Activated CD8-positive, alpha-beta memory T cell treated with anti-CD3 and anti-CD28 coated beads for 4 hours (primary cell): ENCODE results near the gene CRYBG1.

ENCODE experiments used
- DNase-seq, 2 donors: peaks; one replicate each; pipeline ENCODE4 v3.0.0-alpha.2; 2020; ENCODE audit warnings: low read depth in 2 of 2

Gene CRYBG1

DNA sequence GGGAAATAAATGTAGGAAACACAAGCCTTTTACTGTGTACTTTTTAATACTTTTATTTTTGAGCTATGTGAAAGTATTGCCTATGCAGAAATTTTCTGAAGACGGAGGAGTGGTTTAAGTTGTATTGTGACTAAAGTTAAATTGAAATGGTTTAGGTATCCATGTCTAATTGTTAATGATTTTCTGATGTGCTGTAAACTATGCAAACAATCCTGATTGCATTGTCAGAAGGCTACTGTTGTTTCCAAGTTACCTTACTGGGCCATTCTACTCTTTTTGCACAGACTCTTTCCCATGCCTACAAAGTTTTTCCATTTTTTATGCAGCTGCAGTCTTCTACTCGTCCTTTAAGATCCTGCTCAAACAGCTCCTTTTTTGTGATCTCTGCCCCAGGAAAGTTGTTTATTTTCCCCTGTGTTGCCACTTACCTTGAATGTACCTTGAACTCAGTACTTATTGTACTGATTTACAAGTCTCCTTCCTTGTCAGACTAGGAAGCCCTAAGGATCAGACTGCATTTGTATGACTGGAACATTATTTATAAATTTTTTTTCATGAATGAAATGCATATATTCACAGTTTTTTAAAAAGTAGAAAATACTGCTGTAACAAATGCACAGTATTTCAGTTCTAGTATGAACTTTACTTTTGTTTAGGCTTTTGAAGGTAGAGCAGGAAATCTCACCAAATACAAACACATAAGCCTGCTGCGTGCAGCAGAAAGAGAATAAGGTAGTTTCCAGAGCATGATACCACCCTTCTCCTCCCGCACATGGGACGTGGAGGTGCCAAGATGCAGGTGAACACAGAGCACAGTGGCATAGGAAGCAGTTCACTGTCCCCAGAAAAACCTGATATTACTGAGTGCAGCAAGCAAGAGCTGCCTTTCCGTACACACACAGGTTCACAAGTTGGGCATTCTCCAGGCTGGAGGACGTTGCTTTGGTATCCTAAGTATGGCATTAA lies 97.8 kb downstream of the CRYBG1 start:
- no peak for DNase-seq

GRCh38 chr6:106460481-106460880 lies 100.0 kb downstream of the CRYBG1 start:
- DNase-seq, result no peak

GRCh38 chr6:106461084-106461483 lies 100.6 kb downstream of the CRYBG1 start:
- DNase-seq, result no peak

DNA sequence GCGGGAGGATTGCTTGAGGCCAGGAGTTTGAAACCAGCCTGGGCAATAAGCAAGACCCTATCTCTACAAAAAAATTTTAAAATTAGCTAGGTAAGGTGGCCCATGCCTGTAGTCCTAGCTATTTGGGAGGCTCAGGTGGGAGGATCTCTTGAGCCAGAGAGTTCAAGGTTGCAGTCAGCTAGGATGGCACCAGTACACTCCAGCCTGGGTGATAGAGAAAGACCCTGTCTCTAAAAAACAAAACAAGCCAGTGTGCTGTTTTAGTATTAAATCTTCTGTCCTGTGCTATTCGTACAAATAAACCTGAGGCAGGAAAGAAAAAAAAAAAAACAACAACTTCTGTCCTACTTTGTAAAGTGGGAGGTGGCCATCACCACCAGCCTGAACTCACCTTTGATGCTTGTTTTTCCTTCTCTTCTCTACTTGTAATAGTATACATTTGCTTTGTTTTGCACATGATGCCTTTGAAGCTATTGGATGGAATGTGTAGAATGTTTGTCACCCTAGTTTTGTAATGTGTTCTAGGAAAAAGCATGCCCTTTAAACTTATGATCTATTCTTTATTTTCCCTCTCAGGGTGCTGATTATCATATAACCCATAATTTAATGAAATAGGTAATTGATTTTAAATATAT lies 102.5 kb downstream of the CRYBG1 start:
- DNase-seq, result no peak

- DNase-seq, result no peak
Measured at GRCh38 chr6:106466211-106466610, 105.7 kb downstream of the CRYBG1 start.

- DNase-seq, result no peak
Measured at GRCh38 chr6:106468935-106469334, 108.4 kb downstream of the CRYBG1 start.

- DNase-seq, result no peak
Measured at GRCh38 chr6:106469882-106470281, 109.4 kb downstream of the CRYBG1 start.

DNA sequence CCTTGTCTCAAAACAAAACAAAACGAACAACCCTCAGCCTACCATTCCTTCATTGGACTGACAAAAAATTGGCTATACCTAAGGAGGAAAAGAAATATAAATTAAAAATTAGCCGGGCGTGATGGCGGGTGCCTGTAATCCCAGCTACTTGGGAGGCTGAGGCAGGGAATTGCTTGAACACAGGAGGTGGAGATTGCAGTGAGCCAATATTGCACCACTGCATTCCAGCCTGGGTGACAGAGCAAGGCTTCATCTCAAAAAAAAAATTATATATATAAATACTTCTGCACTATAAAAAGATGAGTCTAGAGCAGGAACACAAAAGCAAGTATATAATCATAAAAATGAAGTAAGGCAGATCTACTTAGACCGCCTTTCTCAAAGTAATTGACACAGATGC lies 109.8 kb downstream of the CRYBG1 start:
- DNase-seq, result no peak

GRCh38 chr6:106470811-106471210 lies 110.3 kb downstream of the CRYBG1 start:
- DNase-seq, result no peak

GRCh38 chr6:106473812-106474211 lies 113.3 kb downstream of the CRYBG1 start:
- no peak for DNase-seq

GRCh38 chr6:106474466-106474865 lies 113.9 kb downstream of the CRYBG1 start:
- no peak for DNase-seq

DNA sequence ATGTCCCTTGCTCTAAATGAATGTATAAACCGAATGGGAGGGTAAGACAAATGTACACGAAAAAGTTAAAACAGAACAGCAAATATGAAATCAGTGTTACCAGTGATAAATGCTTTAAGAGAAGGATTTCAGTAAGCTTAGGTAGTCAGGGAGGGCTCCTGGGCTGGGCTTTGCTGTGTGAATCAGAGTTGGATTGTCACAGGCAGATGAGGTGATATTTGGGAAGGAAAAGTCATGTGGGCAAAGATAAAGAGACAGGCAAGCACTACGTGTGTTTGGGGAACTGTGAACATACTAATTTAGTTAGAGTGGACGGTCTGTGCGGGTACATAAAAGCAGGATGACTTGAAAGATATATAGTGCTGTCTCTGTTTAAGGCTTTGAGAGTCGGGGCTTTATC lies 114.8 kb downstream of the CRYBG1 start:
- no peak for DNase-seq

- no peak for DNase-seq
Measured at GRCh38 chr6:106476331-106477105, 116.0 kb downstream of the CRYBG1 start.

GRCh38 chr6:106477146-106477545 lies 116.6 kb downstream of the CRYBG1 start:
- no peak for DNase-seq

DNA sequence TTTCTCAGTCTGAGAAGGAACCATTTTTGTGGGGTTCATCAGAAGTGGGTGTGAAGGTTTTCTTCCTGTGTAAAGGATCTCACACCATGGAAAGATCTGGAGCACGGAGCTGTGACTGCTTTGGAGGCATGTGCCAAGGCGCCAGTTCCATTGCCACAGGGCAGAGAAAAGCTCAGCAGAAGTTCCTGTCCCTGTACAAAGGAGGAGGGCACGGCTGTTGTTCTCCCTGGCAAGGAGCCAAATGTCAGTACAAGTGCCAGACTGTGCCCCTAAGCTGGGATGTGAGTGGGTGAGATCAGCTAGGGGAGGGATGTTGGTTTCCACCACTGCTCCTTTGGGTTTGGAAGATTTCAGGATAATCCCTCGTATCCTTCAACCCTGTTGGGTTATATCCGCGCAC lies 117.3 kb downstream of the CRYBG1 start:
- no peak for DNase-seq

GRCh38 chr6:106486236-106486635 lies 125.7 kb downstream of the CRYBG1 start:
- DNase-seq, result no peak

DNA sequence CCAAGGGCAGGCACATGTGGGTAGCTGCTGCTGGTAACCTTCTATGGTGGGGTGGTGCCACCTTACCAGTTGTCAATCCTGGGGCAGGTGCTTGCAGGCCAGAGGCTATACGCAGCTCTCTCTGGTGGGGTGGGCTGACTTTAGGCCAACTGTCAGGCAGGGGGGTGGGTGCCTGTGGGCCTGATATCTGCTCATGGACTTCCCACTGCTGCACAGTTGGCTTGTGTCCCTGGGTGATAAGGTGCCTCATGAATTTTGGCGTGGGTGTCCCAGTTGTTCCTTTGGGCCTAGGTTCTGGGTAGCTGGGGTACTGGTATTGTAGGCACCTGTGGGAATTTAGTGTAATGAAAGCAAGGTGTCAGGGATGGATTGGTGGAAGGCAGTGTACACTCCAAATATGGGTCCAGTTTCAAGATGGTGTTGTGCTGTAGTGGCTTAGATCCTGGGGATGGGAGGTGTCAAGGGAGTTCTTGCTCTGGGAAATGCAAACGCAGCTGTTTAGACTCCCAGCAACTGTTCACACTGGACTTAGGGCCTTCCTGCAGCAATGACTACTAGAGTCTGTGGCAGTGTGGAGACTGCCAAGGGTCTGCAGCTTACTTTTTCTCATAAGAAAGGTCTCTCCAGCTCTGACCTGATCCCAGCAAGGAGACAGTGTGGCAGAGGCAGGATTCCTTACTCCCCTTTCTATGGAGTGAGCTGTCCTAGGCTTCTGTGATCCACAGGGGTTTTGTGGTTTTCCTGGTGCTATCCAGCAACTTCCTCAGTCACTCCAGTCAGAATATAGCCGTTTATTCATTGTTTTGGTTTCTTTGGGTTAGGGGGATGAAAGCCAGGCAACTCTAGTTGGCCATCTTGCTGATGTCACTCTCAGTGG lies 128.2 kb downstream of the CRYBG1 start:
- no peak for DNase-seq

- no peak for DNase-seq
Measured at GRCh38 chr6:106490030-106490429, 129.5 kb downstream of the CRYBG1 start.

GRCh38 chr6:106490436-106490835 lies 129.9 kb downstream of the CRYBG1 start:
- DNase-seq, result no peak

DNA sequence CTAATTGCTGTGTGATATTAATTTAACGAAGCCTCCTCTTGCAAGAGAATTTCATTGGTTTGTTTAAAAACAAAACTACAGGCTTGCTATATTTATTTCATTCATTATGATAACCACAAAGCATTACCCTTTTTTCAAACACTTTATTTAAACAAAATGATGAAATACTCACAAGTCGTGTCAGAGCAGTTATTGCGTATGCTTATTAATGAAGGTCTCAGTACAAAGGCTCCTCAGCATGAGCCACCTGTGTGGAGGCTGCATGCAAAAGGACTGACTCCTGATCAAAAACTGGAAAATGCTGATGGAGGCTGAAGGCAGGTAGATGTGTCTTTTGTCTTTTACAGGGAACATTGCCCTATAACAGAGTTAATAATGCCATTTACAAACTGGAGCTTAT lies 130.5 kb downstream of the CRYBG1 start:
- DNase-seq, result no peak

GRCh38 chr6:106495014-106495413 lies 134.5 kb downstream of the CRYBG1 start:
- no peak for DNase-seq
